IMR-90 (cell line): ENCODE measurements around the gene CHD9. TPM values are rescaled to one million over a fixed set of nuclear protein-coding genes. Genes with fewer than 3 reads are reported as not detected.

Experiments used
- ATAC-seq: fragments of 200-7000 bp; cut with Tn5 transposase; 2 replicates; pipeline ENCODE4 v1.9.1; 2020; ENCODE audit warnings: low read depth, mild to moderate bottlenecking, moderate library complexity
- BruUV-seq: library from RNA; stranded (reverse); fragments of 400-500 nt; replicated peaks from 2 replicates; lab custom pipeline; 2021; lab: Mats Ljungman, UMichigan
- CTCF ChIA-PET: fragments of 300-600 bp; formaldehyde crosslinking; extraction: SDS; loops from one replicate; lab custom pipeline; 2021; ENCODE audit warnings: antibody characterized with exemption; lab: Yijun Ruan, JAX
- POLR2A ChIA-PET: fragments of 300-600 bp; sonication (Branson Sonifier 250); formaldehyde crosslinking; loops from one replicate; lab custom pipeline; 2022; ENCODE audit warnings: antibody characterized with exemption; ENCODE audit not compliant: unreplicated experiment; lab: Charles Lee
- DNase-seq: peaks from one replicate; pipeline ENCODE4 v3.0.0; 2013
- H2AFZ ChIP-seq: replicated peaks from 2 replicates; pipeline ENCODE3; 2013; ENCODE audit warnings: low read length, mild to moderate bottlenecking; ENCODE audit not compliant: poor library complexity
- H2AK5ac ChIP-seq: 2 replicates; pipeline ENCODE4 v1.6.1; 2013; ENCODE audit warnings: low read depth, low read length, inconsistent platforms
- H2AK9ac ChIP-seq: replicated peaks from 2 replicates; pipeline ENCODE3; 2013; ENCODE audit warnings: mild to moderate bottlenecking, low read depth, low read length, moderate library complexity; ENCODE audit not compliant: poor library complexity
- H2BK120ac ChIP-seq: 2 replicates; pipeline ENCODE4 v1.6.1; 2013; ENCODE audit warnings: low read depth, low read length, inconsistent platforms
- H2BK15ac ChIP-seq: 3 replicates; pipeline ENCODE4 v1.6.1; 2013; ENCODE audit warnings: low read depth, low read length, inconsistent platforms
- H2BK20ac ChIP-seq: 2 replicates; pipeline ENCODE4 v1.6.1; 2013; ENCODE audit warnings: low read depth, mild to moderate bottlenecking, inconsistent platforms, low read length, moderate library complexity
- H2BK5ac ChIP-seq: 2 replicates; pipeline ENCODE4 v1.6.1; 2013; ENCODE audit warnings: mild to moderate bottlenecking, low read depth, low read length, inconsistent platforms; ENCODE audit not compliant: poor library complexity, severe bottlenecking
- H3K14ac ChIP-seq: replicated peaks from 2 replicates; pipeline ENCODE4 v1.6.1; 2013; ENCODE audit warnings: low read depth, low read length, inconsistent platforms
- H3K18ac ChIP-seq: 2 replicates; pipeline ENCODE4 v1.6.1; 2013; ENCODE audit warnings: low read depth, low read length, control low read depth
- H3K23ac ChIP-seq: 2 replicates; pipeline ENCODE4 v1.6.1; 2013; ENCODE audit warnings: low read depth, low read length, inconsistent platforms
- H3K27ac ChIP-seq: 2 replicates; pipeline ENCODE4 v1.5.1; 2013; ENCODE audit warnings: mild to moderate bottlenecking, control low read depth, low read length; ENCODE audit not compliant: insufficient read depth
- H3K27me3 ChIP-seq: 2 replicates; pipeline ENCODE4 v1.6.1; 2013; ENCODE audit warnings: low read length; ENCODE audit not compliant: control insufficient read depth, insufficient read depth
- H3K36me3 ChIP-seq: 2 replicates; pipeline ENCODE4 v1.6.1; 2013; ENCODE audit warnings: low read length, mixed read lengths; ENCODE audit not compliant: control insufficient read depth, insufficient read depth
- H3K4ac ChIP-seq: 2 replicates; pipeline ENCODE4 v1.6.1; 2013; ENCODE audit warnings: low read depth, low read length, inconsistent platforms
- H3K4me1 ChIP-seq: 2 replicates; pipeline ENCODE4 v1.6.1; 2013; ENCODE audit warnings: low read length, mixed read lengths; ENCODE audit not compliant: control insufficient read depth, insufficient read depth
- H3K4me2 ChIP-seq: 2 replicates; pipeline ENCODE4 v1.6.1; 2013; ENCODE audit warnings: low read depth, mild to moderate bottlenecking, control low read depth, low read length, moderate library complexity
- H3K4me3 ChIP-seq: 2 replicates; pipeline ENCODE4 v1.5.1; 2013; ENCODE audit warnings: low read depth, mild to moderate bottlenecking, control low read depth, low read length, moderate library complexity; ENCODE audit not compliant: insufficient read depth
- H3K56ac ChIP-seq: 2 replicates; pipeline ENCODE4 v1.6.1; 2013; ENCODE audit warnings: low read length, inconsistent platforms; ENCODE audit not compliant: insufficient read depth; ENCODE audit errors: extremely low read depth
- H3K79me1 ChIP-seq, 2 experiments: 2 replicates each; pipeline ENCODE4 v1.6.1; 2013; ENCODE audit warnings: low read length in 2 of 2, inconsistent platforms in 1 of 2, low read depth in 1 of 2
- H3K9ac ChIP-seq: 2 replicates; pipeline ENCODE4 v1.6.1; 2013; ENCODE audit warnings: low read depth, low read length, control low read depth
- H3K9me1 ChIP-seq: 2 replicates; pipeline ENCODE4 v1.6.1; 2013; ENCODE audit warnings: low read length, inconsistent platforms; ENCODE audit not compliant: insufficient read depth
- H3K9me3 ChIP-seq: 2 replicates; pipeline ENCODE4 v1.6.1; 2013; ENCODE audit warnings: low read length; ENCODE audit not compliant: control insufficient read depth, insufficient read depth
- H4K20me1 ChIP-seq: 2 replicates; pipeline ENCODE4 v1.6.1; 2013; ENCODE audit warnings: low read length, inconsistent platforms; ENCODE audit not compliant: insufficient read depth
- H4K5ac ChIP-seq: 2 replicates; pipeline ENCODE4 v1.6.1; 2013; ENCODE audit warnings: mild to moderate bottlenecking, low read depth, low read length, control low read depth
- H4K8ac ChIP-seq, 2 experiments: 2 replicates each; pipeline ENCODE4 v1.6.1; 2013; ENCODE audit warnings: low read depth in 2 of 2, low read length in 2 of 2, control low read depth in 1 of 2, inconsistent platforms in 1 of 2
- H4K91ac ChIP-seq: 2 replicates; pipeline ENCODE4 v1.6.1; 2013; ENCODE audit warnings: low read depth, low read length, inconsistent platforms; ENCODE audit not compliant: insufficient read depth
- CEBPB ChIP-seq: IDR thresholded peaks from 2 replicates; pipeline ENCODE4 v1.6.1; 2012; ENCODE audit warnings: low read depth, low read length, improper control_type of control experiment
- POLR2A ChIP-seq: IDR thresholded peaks from 2 replicates; pipeline ENCODE4 v1.6.1; 2012; ENCODE audit warnings: mild to moderate bottlenecking, low read depth, low read length
- RAD21 ChIP-seq: IDR thresholded peaks from 2 replicates; pipeline ENCODE4 v1.6.1; 2012; ENCODE audit warnings: low read length, improper control_type of control experiment
- USF2 ChIP-seq: fragments of 150-350 bp; IDR thresholded peaks from 2 replicates; pipeline ENCODE4 v1.6.1; 2017; ENCODE audit warnings: mild to moderate bottlenecking, antibody characterized with exemption, low read length, low read depth
- WGBS, 2 experiments: methylation state at CpG; one replicate each; pipeline versions ENCODE4 v1.1.5 to v1.1.7; 2013; ENCODE audit warnings: missing lambda C conversion rate in 2 of 2; ENCODE audit not compliant: insufficient read length in 1 of 2; ENCODE audit errors: extremely low coverage in 2 of 2; 5-methylcytosine and 5-hydroxymethylcytosine counted together
- dilution Hi-C: fragments of 300-500 bp; cut with HindIII; formaldehyde crosslinking; loops from one replicate; pipeline ENCODE4 v1.14.3; 2018; ENCODE audit warnings: low sequenced_read_pairs; ENCODE audit not compliant: unreplicated experiment
- in situ Hi-C: fragments of 300-500 bp; cut with MboI; formaldehyde crosslinking; loops from 3 replicates; pipeline ENCODE4 v1.14.3; 2019; ENCODE audit warnings: low sequenced_read_pairs, inconsistent platforms, mixed read lengths
- intact Hi-C: fragments of 100-400 bp; cut with micrococcal nuclease; formaldehyde crosslinking; loops from 2 replicates; pipeline ENCODE4 v1.10.0; 2022
- polyA plus RNA-seq, 3 experiments: library from polyadenylated mRNA; depleted of rRNA; stranded (reverse); fragments of >200 nt; gene quantifications; 2 replicates each; pipeline ENCODE4 v1.2.3, GENCODE V29; 2012; ENCODE audit warnings: low replicate concordance in 1 of 3
- total RNA-seq: library from RNA; depleted of rRNA; stranded (reverse); fragments of >200 nt; gene quantifications from 2 replicates; pipeline ENCODE4 v1.2.3, GENCODE V29; 2012

The CHD9 gene
- total and polyA plus RNA-seq, 2 of the 4 experiments (the other 2 are of a cell fraction): 9.1 to 48.8 TPM

GRCh38 chr16:53111078-53111791 is 56.4 kb downstream of the CHD9 start:
- no peak overlapping the region for H4K5ac ChIP-seq
- CTCF ChIA-PET: interaction anchor here (0.5 to 1.3 kb wide), 2 partner anchors 10 to 19 kb away, joined by 3 read pairs; no protein-coding TSS in a partner anchor

More at GRCh38 chr16:53111078-53111791, 56.4 kb downstream of the CHD9 start:
- 0 out of 2 replicates have a peak overlapping the region, but pooled peaks have one; percentile 40 for H3K23ac ChIP-seq
- H3K9ac ChIP-seq: no peak overlapping the region
- no peak overlapping the region for H3K4me3 ChIP-seq
- no peaks in the 10 kb centered on the region for H3K36me3 ChIP-seq
- H2AFZ ChIP-seq: no peak overlapping the region
- WGBS, 2 experiments: 100% methylated on average over 2 of the region's 5 CpGs; no CpG with 5 or more reads in 1 of the 2 experiments
- H3K4me2 ChIP-seq: no peak overlapping the region
- no peaks in the 10 kb centered on the region for H3K27me3 ChIP-seq
- no peak overlapping the region for H2BK15ac ChIP-seq
- no peak overlapping the region for H3K27ac ChIP-seq
- DNase-seq (peak; percentile 60), ATAC-seq (peak; percentile 71)
- in situ Hi-C loops (no loop called here), dilution Hi-C loops (no loop called here), intact Hi-C loops (no loop called here)
- H3K9me1 ChIP-seq: no peaks in the 10 kb centered on the region
- H3K56ac ChIP-seq: no peak overlapping the region
- H3K4ac ChIP-seq: no peak overlapping the region
- BruUV-seq: no TSS peak
- no peak overlapping the region for H2BK20ac ChIP-seq
- no peak overlapping the region for H3K18ac ChIP-seq
- peaks cover 14 to 22% of the 10 kb centered on the region in 2 experiments; a peak in 2 of 4 replicates for H3K79me1 ChIP-seq
- no peaks in the 10 kb centered on the region for H4K20me1 ChIP-seq
- H2BK120ac ChIP-seq: no peak overlapping the region
- H2BK5ac ChIP-seq: no peak overlapping the region
- H2AK9ac ChIP-seq: no peak overlapping the region
- H4K8ac ChIP-seq: no peak overlapping the region
- H3K9me3 ChIP-seq: no peaks in the 10 kb centered on the region
- no peak overlapping the region for H2AK5ac ChIP-seq
- 0 out of 2 replicates have a peak, but pooled peaks cover 2% of the 10 kb centered on the region for H3K4me1 ChIP-seq
- TF ChIP-seq RAD21 (no peak), USF2 (no peak), CEBPB (no peak), POLR2A (no peak)
- no peak overlapping the region for H4K91ac ChIP-seq
- POLR2A ChIA-PET: no interaction called here
- no peak overlapping the region for H3K14ac ChIP-seq
